MG63 (cell line): ENCODE data around the gene KL. TPM values are rescaled to one million over a fixed set of nuclear protein-coding genes. Genes with fewer than 3 reads are reported as not detected.

Experiments
- DNase-seq: peaks from one replicate; pipeline ENCODE4 v3.0.0-alpha.2; 2020
- H3K27me3 ChIP-seq: fragments of 250-450 bp; sonication (Bioruptor Pico); 2 replicates; pipeline ENCODE4 v1.5.1; 2020; ENCODE audit warnings: mild to moderate bottlenecking, moderate library complexity
- H3K36me3 ChIP-seq: fragments of 250-450 bp; sonication (Bioruptor Pico); 2 replicates; pipeline ENCODE4 v1.5.1; 2020; ENCODE audit warnings: mild to moderate bottlenecking, moderate library complexity
- H3K4me3 ChIP-seq: fragments of 250-450 bp; sonication (Bioruptor Pico); 2 replicates; pipeline ENCODE4 v1.5.1; 2020; ENCODE audit warnings: mild to moderate bottlenecking, moderate library complexity
- H3K9me3 ChIP-seq: fragments of 250-450 bp; sonication (Bioruptor Pico); 2 replicates; pipeline ENCODE4 v1.5.1; 2020; ENCODE audit warnings: mild to moderate bottlenecking, moderate library complexity
- total RNA-seq: library from RNA; depleted of rRNA; stranded (reverse); fragments of >200 nt; shearing (Covaris generic); gene quantifications from 2 replicates; pipeline ENCODE4 v1.2.3, GENCODE V29; 2014; ENCODE audit warnings: low replicate concordance

Gene KL
- total RNA-seq, 1 experiment from 2014 or later = 0.59 TPM

GRCh38 chr13:33087091-33087490, 70.9 kb downstream of the KL start:
- no peaks in the 10 kb centered on the region for H3K9me3 ChIP-seq
- DNase-seq = no peak
- H3K4me3 ChIP-seq = no peak overlapping the region
- H3K36me3 ChIP-seq = no peaks in the 10 kb centered on the region
- no peaks in the 10 kb centered on the region for H3K27me3 ChIP-seq

- no peak overlapping the region for H3K4me3 ChIP-seq
- no peaks in the 10 kb centered on the region for H3K27me3 ChIP-seq
- H3K9me3 ChIP-seq = no peaks in the 10 kb centered on the region
- no peak for DNase-seq
- no peaks in the 10 kb centered on the region for H3K36me3 ChIP-seq
Observed at GRCh38 chr13:33087790-33088189, 71.6 kb downstream of the KL start.

- no peak for DNase-seq
- Histone ChIP-seq H3K4me3 (no peak overlapping the region), H3K36me3 (no peaks in the 10 kb centered on the region), H3K27me3 (no peaks in the 10 kb centered on the region), H3K9me3 (no peaks in the 10 kb centered on the region)
Observed at GRCh38 chr13:33089311-33089710, 73.1 kb downstream of the KL start.

- no peaks in the 10 kb centered on the region for H3K27me3 ChIP-seq
- H3K4me3 ChIP-seq = no peak overlapping the region
- no peaks in the 10 kb centered on the region for H3K36me3 ChIP-seq
- no peak for DNase-seq
- H3K9me3 ChIP-seq = no peaks in the 10 kb centered on the region
Observed at GRCh38 chr13:33090755-33091414, 74.7 kb downstream of the KL start.

GRCh38 chr13:33091415-33091774, 75.2 kb downstream of the KL start:
- H3K4me3 ChIP-seq = no peak overlapping the region
- no peaks in the 10 kb centered on the region for H3K9me3 ChIP-seq
- no peak for DNase-seq
- no peaks in the 10 kb centered on the region for H3K36me3 ChIP-seq
- no peaks in the 10 kb centered on the region for H3K27me3 ChIP-seq

GRCh38 chr13:33092073-33092987, 76.1 kb downstream of the KL start:
- H3K9me3 ChIP-seq = 0 out of 2 replicates have a peak, but pooled peaks cover 1% of the 10 kb centered on the region
- no peak overlapping the region for H3K4me3 ChIP-seq
- no peaks in the 10 kb centered on the region for H3K36me3 ChIP-seq
- H3K27me3 ChIP-seq = no peaks in the 10 kb centered on the region
- no peak for DNase-seq

GRCh38 chr13:33096886-33097605, 80.8 kb downstream of the KL start:
- Histone ChIP-seq H3K36me3 (no peaks in the 10 kb centered on the region), H3K27me3 (no peaks in the 10 kb centered on the region), H3K4me3 (no peak overlapping the region), H3K9me3 (0 out of 2 replicates have a peak, but pooled peaks cover 2% of the 10 kb centered on the region)
- DNase-seq = no peak

- Histone ChIP-seq H3K9me3 (0 out of 2 replicates have a peak, but pooled peaks cover 2% of the 10 kb centered on the region), H3K36me3 (peaks cover 14% of the 10 kb centered on the region), H3K27me3 (no peaks in the 10 kb centered on the region), H3K4me3 (no peak overlapping the region)
- no peak for DNase-seq
Observed at GRCh38 chr13:33099860-33100259, 83.6 kb downstream of the KL start.

GRCh38 chr13:33100886-33101285, 84.7 kb downstream of the KL start:
- no peaks in the 10 kb centered on the region for H3K27me3 ChIP-seq
- peaks cover 24% of the 10 kb centered on the region for H3K36me3 ChIP-seq
- no peak overlapping the region for H3K4me3 ChIP-seq
- H3K9me3 ChIP-seq = 0 out of 2 replicates have a peak, but pooled peaks cover 2% of the 10 kb centered on the region
- DNase-seq = no peak

- 0 out of 2 replicates have a peak, but pooled peaks cover 2% of the 10 kb centered on the region for H3K9me3 ChIP-seq
- peaks cover 33% of the 10 kb centered on the region for H3K36me3 ChIP-seq
- H3K27me3 ChIP-seq = no peaks in the 10 kb centered on the region
- no peak for DNase-seq
- H3K4me3 ChIP-seq = no peak overlapping the region
Observed at GRCh38 chr13:33101835-33102234, 85.6 kb downstream of the KL start.

- peaks cover 47% of the 10 kb centered on the region for H3K36me3 ChIP-seq
- no peak overlapping the region for H3K4me3 ChIP-seq
- H3K9me3 ChIP-seq = no peaks in the 10 kb centered on the region
- H3K27me3 ChIP-seq = no peaks in the 10 kb centered on the region
- DNase-seq = no peak
Observed at GRCh38 chr13:33103457-33103856, 87.2 kb downstream of the KL start.

GRCh38 chr13:33105387-33106005, 89.3 kb downstream of the KL start:
- Histone ChIP-seq H3K27me3 (no peaks in the 10 kb centered on the region), H3K36me3 (peaks cover 58% of the 10 kb centered on the region)
- no peak for DNase-seq

GRCh38 chr13:33106656-33107360, 90.6 kb downstream of the KL start:
- H3K9me3 ChIP-seq = no peaks in the 10 kb centered on the region
- H3K36me3 ChIP-seq = peaks cover 67% of the 10 kb centered on the region
- H3K4me3 ChIP-seq = no peak overlapping the region
- no peak for DNase-seq
- H3K27me3 ChIP-seq = no peaks in the 10 kb centered on the region

More at GRCh38 chr13:33105387-33106005, 89.3 kb downstream of the KL start:
- Histone ChIP-seq H3K9me3 (no peaks in the 10 kb centered on the region), H3K4me3 (no peak overlapping the region)

- Histone ChIP-seq H3K9me3 (no peaks in the 10 kb centered on the region), H3K27me3 (no peaks in the 10 kb centered on the region), H3K4me3 (no peak overlapping the region), H3K36me3 (peaks cover 73% of the 10 kb centered on the region)
- DNase-seq = no peak
Observed at GRCh38 chr13:33107361-33107760, 91.1 kb downstream of the KL start.

- Histone ChIP-seq H3K27me3 (no peaks in the 10 kb centered on the region), H3K4me3 (no peak overlapping the region), H3K36me3 (peaks cover 79% of the 10 kb centered on the region), H3K9me3 (no peaks in the 10 kb centered on the region)
- peak; percentile 88 for DNase-seq
Observed at GRCh38 chr13:33108620-33109019, 92.4 kb downstream of the KL start.

- H3K4me3 ChIP-seq = no peak overlapping the region
- no peaks in the 10 kb centered on the region for H3K9me3 ChIP-seq
- H3K27me3 ChIP-seq = no peaks in the 10 kb centered on the region
- peaks cover 84% of the 10 kb centered on the region for H3K36me3 ChIP-seq
- peak; percentile 51 for DNase-seq
Observed at GRCh38 chr13:33109271-33109697, 93.1 kb downstream of the KL start.
